GM19023 (cell line): ENCODE measurements around the gene LIG1.

Experiments
- ATAC-seq: cut with Tn5 transposase; IDR thresholded peaks from one replicate; pipeline ENCODE4 v1.9.1; 2021; ENCODE audit warnings: mild to moderate bottlenecking, moderate library complexity; ENCODE audit not compliant: unreplicated experiment

Gene LIG1

DNA sequence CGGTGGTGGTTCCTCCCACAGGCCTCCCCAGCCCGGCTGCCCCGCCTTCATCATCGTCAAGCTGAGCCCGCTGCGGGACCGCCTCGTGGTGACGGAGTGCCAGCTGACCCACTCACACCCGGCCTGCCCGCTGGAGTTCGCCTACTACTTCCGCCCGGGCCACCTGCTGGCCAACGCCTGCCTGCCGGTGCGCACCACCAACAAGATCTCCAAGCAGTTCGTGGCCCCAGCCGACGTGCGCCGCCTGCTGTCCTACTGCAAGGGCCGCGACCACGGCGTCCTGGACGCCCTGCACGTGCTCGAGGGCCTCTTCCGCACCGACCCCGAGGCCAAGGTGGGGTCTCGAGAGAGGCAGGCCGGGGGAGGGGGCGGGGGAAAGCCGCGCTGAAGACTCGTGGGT is 12.3 kb upstream of the LIG1 start:
- ATAC-seq: no peak

DNA sequence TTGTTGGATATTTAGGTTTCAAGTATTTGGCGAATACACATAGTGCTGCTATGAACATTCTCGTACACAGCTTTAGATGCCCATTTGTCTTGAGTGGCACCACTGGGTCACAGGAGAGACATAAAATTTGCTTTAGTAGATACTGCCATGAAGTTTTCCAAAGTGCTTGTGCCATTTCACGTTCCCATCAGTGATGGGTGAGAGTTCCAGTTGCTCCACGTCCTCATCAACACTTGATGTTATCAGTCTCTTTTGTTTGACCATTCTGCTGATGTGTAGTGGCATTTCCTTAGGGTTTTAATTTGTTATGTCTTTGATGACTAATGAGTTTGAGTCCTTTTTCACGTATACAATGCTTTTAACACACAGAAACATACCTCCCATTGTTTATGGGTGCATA is 11.4 kb upstream of the LIG1 start:
- no peak for ATAC-seq

GRCh38 chr19:48176226-48176625 is 6.1 kb upstream of the LIG1 start:
- ATAC-seq: no peak

DNA sequence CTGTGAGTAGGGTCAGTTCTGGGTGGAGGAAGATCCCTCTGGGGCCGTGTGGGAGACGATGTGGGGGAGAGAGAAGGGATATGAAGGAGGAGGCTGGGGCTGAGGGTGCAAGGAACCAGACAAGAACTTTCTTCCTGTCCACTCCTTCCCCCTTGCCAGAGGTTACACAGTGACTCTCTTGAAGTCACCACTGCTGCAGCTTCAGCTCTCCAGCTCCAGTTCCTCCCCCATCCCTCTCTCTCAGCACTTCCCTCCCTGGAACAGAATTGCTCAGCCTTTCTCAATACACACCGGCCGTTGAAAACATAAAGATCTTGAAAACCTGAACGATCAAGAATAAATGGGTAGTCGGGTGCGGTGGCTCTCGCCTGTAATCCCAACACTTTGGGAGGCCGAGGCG is 5.4 kb upstream of the LIG1 start:
- ATAC-seq: no peak

GRCh38 chr19:48174445-48175030 is 4.4 kb upstream of the LIG1 start:
- ATAC-seq: no peak

DNA sequence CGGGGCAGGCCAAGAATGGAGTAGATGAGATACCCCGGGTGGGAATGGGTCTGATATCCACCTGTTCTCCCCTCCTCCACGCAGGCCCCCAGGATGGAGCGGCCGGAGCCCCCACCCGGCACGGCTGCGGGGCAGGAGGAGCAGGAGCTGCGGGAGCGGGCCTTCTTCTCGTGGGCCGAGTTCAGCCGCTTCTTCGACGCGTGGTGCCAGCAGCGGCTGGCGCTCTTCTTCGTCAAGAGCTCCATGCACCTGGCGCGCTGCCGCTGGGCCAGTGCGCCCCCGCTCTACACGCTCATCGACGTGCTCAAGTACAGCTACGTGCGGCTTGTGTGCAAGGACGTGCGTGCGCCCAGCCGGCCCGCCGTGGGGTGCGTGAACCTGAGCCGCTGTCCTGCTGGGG is 1.6 kb upstream of the LIG1 start:
- ATAC-seq: no peak

DNA sequence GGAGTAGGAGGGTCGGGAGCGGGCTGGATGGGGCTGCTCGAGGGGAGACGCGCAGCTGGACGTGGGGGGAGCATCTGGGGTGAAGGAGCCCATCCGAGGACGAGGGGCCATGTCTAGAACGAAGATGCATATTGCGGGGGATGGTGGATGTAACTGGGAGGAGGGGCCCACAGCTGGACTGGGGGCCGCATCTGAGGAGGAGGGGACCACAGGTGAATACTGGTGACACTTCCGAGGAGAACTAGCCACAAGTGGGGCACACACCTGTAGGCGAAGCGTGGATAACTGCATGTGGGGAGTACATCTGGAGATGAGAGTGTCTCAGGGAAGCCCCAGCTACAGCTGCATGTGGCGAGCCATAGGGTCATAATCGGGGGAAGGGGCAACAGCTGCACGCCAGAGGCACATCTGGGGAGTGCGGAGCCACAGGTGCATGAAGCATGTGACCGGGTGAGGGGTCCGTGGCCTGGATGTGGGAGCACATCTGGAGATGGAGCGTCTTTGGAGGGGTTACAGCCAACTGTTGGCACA is 738 bp upstream of the LIG1 start:
- peak; percentile 6 for ATAC-seq

DNA sequence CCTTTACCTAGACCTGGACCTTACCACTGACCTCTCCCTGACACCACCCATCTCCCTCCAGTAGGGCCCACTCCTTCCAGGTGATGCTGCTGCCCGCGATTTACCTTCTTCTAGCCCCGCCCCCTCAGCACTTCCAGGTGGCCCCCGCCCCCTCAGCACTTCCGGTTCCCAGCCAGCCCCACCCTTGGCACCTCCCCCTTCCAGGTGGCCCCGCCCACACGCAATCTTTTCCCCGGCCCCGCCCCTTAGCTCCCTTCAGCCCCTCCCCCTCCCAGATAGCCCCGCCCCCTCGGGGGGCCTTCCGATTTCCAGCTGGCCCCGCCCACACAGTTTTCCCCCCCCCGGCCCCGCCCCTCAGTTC is 586 bp downstream of the LIG1 start:
- ATAC-seq: peak; percentile 12

DNA sequence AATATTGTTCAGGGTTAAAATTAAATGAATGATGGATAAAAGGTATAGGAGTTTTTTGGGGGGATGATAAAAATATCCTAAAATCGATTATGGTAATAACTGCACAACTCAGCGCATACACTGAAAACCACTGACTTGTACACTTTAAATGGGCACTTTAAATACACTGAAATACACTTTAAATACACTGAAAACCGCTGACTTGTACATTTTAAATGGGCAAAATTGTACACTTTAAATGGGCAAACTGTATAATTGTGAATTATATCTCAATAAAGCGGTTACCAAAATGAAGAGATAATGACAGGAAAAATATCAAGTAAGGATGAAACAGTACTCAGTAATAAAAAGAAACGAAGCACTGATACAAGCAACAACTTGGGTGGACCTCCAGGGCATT is 1.5 kb downstream of the LIG1 start:
- no peak for ATAC-seq

- ATAC-seq: no peak
Observed at GRCh38 chr19:48158210-48158790, 11.8 kb downstream of the LIG1 start.

GRCh38 chr19:48154003-48154402 is 16.1 kb downstream of the LIG1 start:
- no peak for ATAC-seq

GRCh38 chr19:48152551-48152950 is 17.6 kb downstream of the LIG1 start:
- no peak for ATAC-seq

DNA sequence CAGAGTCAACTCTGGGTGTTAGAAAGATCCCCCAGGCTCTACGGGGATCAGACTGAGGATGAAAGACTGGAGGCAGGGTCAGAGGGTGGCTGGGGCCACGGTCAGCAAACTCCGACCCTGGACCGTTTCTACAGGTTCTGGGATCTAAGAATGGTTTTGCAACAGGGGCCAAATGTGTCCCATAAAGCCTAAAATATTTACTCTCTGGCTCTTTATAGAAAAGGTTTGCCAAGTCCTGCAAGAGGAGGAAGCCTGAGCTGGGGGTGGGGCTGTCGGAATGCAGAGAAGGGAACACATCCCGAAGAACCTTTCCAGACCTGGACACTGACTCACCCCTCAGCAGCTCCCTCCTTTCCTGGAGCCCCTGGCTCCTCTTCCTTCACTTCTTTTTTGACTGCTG is 20.7 kb downstream of the LIG1 start:
- ATAC-seq: no peak

- ATAC-seq: no peak
Observed at GRCh38 chr19:48148576-48148975, 21.6 kb downstream of the LIG1 start.

DNA sequence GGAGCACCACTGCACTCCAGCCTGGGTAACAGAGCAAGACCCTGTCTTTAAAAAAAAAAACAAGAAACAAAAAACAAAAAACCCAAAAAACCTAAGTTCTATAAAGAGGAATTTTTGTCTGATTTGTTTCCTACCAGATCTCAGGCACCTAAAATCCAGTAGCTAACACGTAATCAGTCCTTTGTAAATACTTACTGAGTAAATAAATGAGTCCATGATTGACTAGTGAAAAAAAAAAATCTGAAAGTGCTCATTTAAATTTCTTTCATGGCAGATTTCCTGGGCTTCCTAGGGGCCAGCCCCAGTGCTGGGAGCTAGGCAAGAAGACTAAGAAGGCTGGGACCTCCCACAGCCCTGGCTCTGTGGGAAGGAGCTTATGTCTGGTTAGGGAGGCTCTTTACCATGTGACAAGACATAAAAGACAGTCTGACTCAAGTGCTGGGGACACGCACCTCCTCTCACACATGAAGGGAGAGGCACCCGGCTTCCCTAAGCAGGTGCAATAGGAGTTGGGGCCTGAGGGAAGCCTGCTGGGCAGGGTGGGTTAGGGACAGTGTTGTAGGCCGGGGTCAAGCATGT is 22.5 kb downstream of the LIG1 start:
- no peak for ATAC-seq

DNA sequence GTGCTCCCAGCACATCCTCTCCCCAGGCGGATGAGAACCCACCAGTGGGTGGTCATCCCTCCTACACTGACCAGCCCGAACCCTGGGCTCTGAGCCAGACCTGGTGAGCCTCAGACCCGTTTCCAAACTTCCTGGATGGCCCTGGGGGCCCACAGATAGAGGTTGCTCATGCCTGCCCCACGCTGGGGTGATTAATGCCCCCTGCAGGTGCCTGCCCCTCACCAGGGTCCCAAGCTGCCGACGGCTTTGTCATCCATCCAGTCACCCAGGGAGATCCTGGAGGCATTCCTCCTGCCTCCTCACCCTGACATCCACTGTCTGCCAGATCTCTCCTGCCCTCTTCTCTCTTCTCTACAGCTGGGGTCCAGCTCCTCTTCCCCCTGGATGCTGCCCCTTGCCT is 31.1 kb downstream of the LIG1 start:
- no peak for ATAC-seq

GRCh38 chr19:48137411-48137810 is 32.7 kb downstream of the LIG1 start:
- ATAC-seq: no peak

DNA sequence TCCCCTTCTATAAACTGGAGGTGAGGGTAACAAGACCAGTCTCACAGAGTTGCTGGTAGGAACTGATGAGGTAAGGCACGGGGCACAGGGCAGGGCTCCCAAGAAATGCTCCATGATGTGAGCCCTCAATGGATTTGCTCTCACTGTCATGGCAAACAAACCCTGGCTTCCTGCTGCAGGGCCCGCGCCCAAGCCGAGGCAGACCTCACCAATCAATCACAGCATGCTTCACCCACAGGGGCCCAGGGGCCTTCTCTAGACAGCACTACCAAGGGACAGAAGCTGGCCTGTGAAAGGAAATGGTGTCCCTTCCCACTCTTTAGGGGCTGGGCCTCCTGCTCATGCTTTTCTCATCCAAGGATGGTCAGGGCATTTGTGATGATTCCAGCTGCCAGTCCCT is 33.6 kb downstream of the LIG1 start:
- ATAC-seq: no peak

DNA sequence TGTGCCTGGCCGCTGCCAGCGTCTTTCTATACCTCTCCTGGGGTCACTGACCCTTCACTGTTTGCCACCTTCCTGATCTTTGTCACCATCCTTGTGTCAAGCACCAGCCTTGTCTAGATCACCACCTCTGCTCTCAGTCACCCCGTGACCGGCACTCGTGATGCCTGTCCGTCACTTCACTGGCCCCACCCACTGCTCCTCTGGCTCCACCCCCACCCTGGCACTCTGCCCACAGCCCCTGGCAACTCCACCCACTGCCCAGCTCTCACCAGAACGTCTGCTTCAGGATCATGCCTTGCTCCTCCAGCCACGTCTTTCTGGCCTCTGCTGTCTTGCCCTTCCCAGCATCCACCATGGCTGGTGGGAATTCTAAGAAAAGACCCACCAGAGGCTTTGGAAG is 34.7 kb downstream of the LIG1 start:
- ATAC-seq: no peak

DNA sequence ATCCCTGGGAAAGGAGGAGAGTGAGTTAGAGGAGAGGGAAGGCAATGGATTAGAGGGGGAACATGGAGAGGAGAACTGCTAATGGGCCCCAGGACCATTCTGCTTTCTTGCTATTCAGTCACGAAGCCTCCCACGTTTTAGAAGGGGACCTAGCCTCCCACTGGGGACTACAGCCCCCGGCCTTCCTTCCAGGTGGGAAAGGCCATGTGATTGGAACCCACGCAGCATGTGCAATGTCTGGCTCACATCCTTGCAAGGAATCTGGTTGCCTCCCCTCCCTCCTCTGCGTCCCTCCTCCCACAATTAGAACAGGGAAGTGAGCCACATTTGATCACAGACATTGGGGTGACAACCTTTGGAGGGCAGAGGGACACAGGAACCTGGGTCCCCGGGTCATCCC is 37.0 kb downstream of the LIG1 start:
- ATAC-seq: no peak

DNA sequence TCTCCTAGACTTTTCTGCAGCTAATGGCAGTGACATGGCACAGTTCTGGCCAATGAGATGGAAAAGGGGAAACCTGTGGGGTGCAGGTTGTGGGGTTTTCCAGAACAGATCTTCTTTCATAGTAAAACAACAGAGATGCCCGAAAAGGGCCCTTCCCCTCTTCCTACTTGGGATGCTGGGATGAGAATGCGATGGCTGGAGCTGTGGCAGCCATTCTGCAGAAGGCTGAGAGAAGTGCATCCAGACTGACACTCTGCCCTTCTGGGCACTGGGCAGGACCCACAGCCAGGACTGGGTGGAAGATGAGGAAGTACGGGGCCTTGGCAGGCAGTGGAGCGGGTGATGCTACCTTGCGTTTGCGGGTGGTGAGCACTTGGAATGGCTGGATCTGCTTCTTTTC is 42.6 kb downstream of the LIG1 start:
- no peak for ATAC-seq

GRCh38 chr19:48123907-48124651 is 46.1 kb downstream of the LIG1 start:
- no peak for ATAC-seq
